Calu3 (cell line): Measurements from ENCODE around the gene KDM2A. TPM values are rescaled to one million over a fixed set of nuclear protein-coding genes. Genes with fewer than 3 reads are reported as not detected.
"Not testable (repeated sequence)": the region's sequence is repeated elsewhere in the genome, so short reads cannot be mapped to it uniquely, and the experiment has no call there.

Experiments used
- BruUV-seq: library from RNA; stranded (reverse); fragments of 400-500 nt; replicated peaks from 2 replicates; lab custom pipeline; 2021; lab: Mats Ljungman, UMichigan
- CTCF ChIA-PET: fragments of 300-600 bp; sonication (Branson Sonifier 250); formaldehyde crosslinking; loops from one replicate; lab custom pipeline; 2022; ENCODE audit warnings: antibody characterized with exemption; lab: Charles Lee
- DNase-seq: peaks from one replicate; pipeline ENCODE4 v3.0.0; 2022
- H3K27ac Mint-ChIP-seq: one replicate; pipeline ENCODE4 v1.8.0; 2022; ENCODE audit warnings: mixed read lengths; ENCODE audit not compliant: unreplicated experiment
- H3K27me3 Mint-ChIP-seq: one replicate; pipeline ENCODE4 v1.8.0; 2022; ENCODE audit warnings: mixed read lengths; ENCODE audit not compliant: unreplicated experiment
- H3K36me3 Mint-ChIP-seq: one replicate; pipeline ENCODE4 v1.8.0; 2022; ENCODE audit warnings: mild to moderate bottlenecking, moderate library complexity, mixed read lengths; ENCODE audit not compliant: insufficient read depth, unreplicated experiment
- H3K4me1 Mint-ChIP-seq: one replicate; pipeline ENCODE4 v1.8.0; 2022; ENCODE audit warnings: mild to moderate bottlenecking, low read depth, mixed read lengths; ENCODE audit not compliant: unreplicated experiment
- H3K4me3 Mint-ChIP-seq: one replicate; pipeline ENCODE4 v1.8.0; 2022; ENCODE audit warnings: mild to moderate bottlenecking, low read depth, moderate library complexity, mixed read lengths; ENCODE audit not compliant: unreplicated experiment
- H3K9me3 Mint-ChIP-seq: one replicate; pipeline ENCODE4 v1.8.0; 2022; ENCODE audit warnings: low read depth, mixed read lengths; ENCODE audit not compliant: unreplicated experiment
- CTCF ChIP-seq: fragments of 200-600 bp; IDR thresholded peaks from one replicate; pipeline ENCODE4 v1.8.0; 2022; ENCODE audit warnings: antibody characterized with exemption; ENCODE audit not compliant: unreplicated experiment
- intact Hi-C: fragments of 100-400 bp; cut with micrococcal nuclease; formaldehyde crosslinking; loops from one replicate; pipeline ENCODE4 v1.10.0; 2022; ENCODE audit not compliant: unreplicated experiment
- total RNA-seq: library from RNA; stranded (reverse); gene quantifications from 2 replicates; pipeline ENCODE4 v1.2.3, GENCODE V29; 2022

KDM2A gene
- total RNA-seq, 1 experiment from 2014 or later = 73.2 TPM

GRCh38 chr11:67120881-67121710, 2.0 kb downstream of the KDM2A start:
- BruUV-seq = TSS peak; percentile 45
- DNase-seq = no peak
- peak overlapping the region; percentile 90 for H3K4me3 Mint-ChIP-seq
- peaks cover 55% of the 10 kb centered on the region for H3K36me3 Mint-ChIP-seq
- no peaks in the 10 kb centered on the region for H3K27me3 Mint-ChIP-seq
- TF ChIP-seq CTCF = no peak
- H3K4me1 Mint-ChIP-seq = no peaks in the 10 kb centered on the region
- H3K9me3 Mint-ChIP-seq = no peaks in the 10 kb centered on the region
- intact Hi-C loops = loop anchor here (5.0 to 10.0 kb wide), 2 partner anchors 41 to 124 kb away; no protein-coding TSS in a partner anchor
- CTCF ChIA-PET = interaction anchor here (0.7 to 0.9 kb wide), 2 partner anchors 26 to 28 kb away, joined by 3 read pairs; no protein-coding TSS in a partner anchor
- H3K27ac Mint-ChIP-seq = peak overlapping the region; percentile 86

- H3K36me3 Mint-ChIP-seq = peaks cover 53% of the 10 kb centered on the region
- BruUV-seq, H3K27me3 Mint-ChIP-seq, H3K9me3 Mint-ChIP-seq, H3K4me3 Mint-ChIP-seq, CTCF ChIA-PET, DNase-seq, H3K27ac Mint-ChIP-seq, H3K4me1 Mint-ChIP-seq: not testable (repeated sequence)
- intact Hi-C loops = loop anchor here (5.0 to 10.0 kb wide), 2 partner anchors 38 to 121 kb away; no protein-coding TSS in a partner anchor
Observed at GRCh38 chr11:67123801-67124200, 4.7 kb downstream of the KDM2A start.

DNA sequence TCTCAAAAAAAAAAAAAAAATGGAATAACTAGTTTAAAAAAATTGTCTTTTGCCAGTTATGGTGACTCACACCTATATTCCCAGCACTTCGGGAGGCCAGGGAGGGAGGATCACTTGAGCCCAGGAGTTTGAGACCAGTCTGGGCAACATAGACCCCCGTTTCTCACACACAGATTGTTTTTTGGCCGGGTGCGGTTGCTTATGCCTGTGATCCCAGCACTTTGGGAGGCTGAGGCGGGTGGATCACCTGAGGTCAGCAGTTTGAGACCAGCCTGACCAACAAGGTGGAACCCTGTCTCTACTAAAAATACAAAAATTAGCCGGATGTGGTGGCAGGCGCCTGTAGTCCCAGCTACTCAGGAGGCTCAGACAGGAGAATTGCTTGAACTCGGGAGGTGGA, 7.2 kb downstream of the KDM2A start:
- H3K36me3 Mint-ChIP-seq = peaks cover 40% of the 10 kb centered on the region
- CTCF ChIA-PET = interaction anchor here (0.7 kb wide), 1 partner anchor 225 kb away, joined by 3 read pairs; no protein-coding TSS in a partner anchor
- H3K27ac Mint-ChIP-seq, H3K9me3 Mint-ChIP-seq, H3K27me3 Mint-ChIP-seq, H3K4me1 Mint-ChIP-seq, BruUV-seq, DNase-seq, H3K4me3 Mint-ChIP-seq: not testable (repeated sequence)
- intact Hi-C loops = loop anchor here (10.0 kb wide), 1 partner anchor 119 kb away; no protein-coding TSS in a partner anchor

GRCh38 chr11:67126986-67127385, 7.9 kb downstream of the KDM2A start:
- no peak for DNase-seq
- H3K9me3 Mint-ChIP-seq = no peaks in the 10 kb centered on the region
- no peak for TF ChIP-seq CTCF
- H3K27ac Mint-ChIP-seq = no peak overlapping the region
- H3K36me3 Mint-ChIP-seq = peaks cover 45% of the 10 kb centered on the region
- no TSS peak for BruUV-seq
- peaks cover 15% of the 10 kb centered on the region for H3K4me1 Mint-ChIP-seq
- H3K27me3 Mint-ChIP-seq = no peaks in the 10 kb centered on the region
- CTCF ChIA-PET = interaction anchor here (0.7 kb wide), 1 partner anchor 8 kb away, joined by 4 read pairs; the partner anchor contains the start of gene KDM2A
- H3K4me3 Mint-ChIP-seq = no peak overlapping the region
- intact Hi-C loops = loop anchor here (10.0 kb wide), 1 partner anchor 118 kb away; no protein-coding TSS in a partner anchor

DNA sequence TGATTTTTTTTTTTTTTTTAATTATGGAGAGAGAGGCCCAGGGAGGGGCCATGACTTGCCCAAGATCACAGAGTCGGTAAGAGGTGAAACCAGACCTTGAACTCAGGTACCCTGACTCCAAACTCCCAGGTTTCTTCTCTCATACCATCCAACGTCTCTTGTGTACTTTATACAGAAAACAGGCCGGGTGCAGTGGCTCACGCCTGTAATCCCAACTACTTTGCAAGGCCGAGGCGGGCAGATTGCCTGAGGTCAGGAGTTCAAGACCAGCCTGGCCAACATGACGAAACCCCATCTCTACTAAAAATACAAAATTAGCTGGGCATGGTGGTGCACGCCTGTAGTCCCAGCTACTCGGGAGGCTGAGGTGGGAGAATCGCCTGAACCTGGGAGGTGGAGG, 11.8 kb downstream of the KDM2A start:
- H3K4me3 Mint-ChIP-seq, H3K27ac Mint-ChIP-seq, DNase-seq, H3K27me3 Mint-ChIP-seq, BruUV-seq, H3K9me3 Mint-ChIP-seq, intact Hi-C loops: not testable (repeated sequence)
- Mint-ChIP-seq H3K4me1 (peaks cover 23% of the 10 kb centered on the region), H3K36me3 (peaks cover 40% of the 10 kb centered on the region)
- CTCF ChIA-PET = interaction anchor here (1.5 kb wide), 1 partner anchor 12 kb away, joined by 6 read pairs; the partner anchor contains the start of gene KDM2A
